Cardiac muscle cell (in vitro differentiated cells and primary cell): ENCODE data around the gene PES1. TPM values are rescaled to one million over a fixed set of nuclear protein-coding genes. Genes with fewer than 3 reads are reported as not detected.
"Not testable (repeated sequence)": the region's sequence is repeated elsewhere in the genome, so short reads cannot be mapped to it uniquely, and the experiment has no call there.

Experiments used
- DNase-seq, 2 donors: peaks; one replicate each; pipeline versions ENCODE4 v3.0.0 to v3.0.0-alpha.2; 2010 to 2017; ENCODE audit warnings: low read depth in 1 of 2, low spot score in 1 of 2
- H3K27ac ChIP-seq: fragments of 200-600 bp; sonication (generic); 2 replicates; pipeline ENCODE4 v1.5.1; 2016
- H3K27me3 ChIP-seq: fragments of 200-600 bp; sonication (generic); 2 replicates; pipeline ENCODE4 v1.6.0; 2016; ENCODE audit warnings: control low read depth
- H3K36me3 ChIP-seq: fragments of 200-600 bp; sonication (generic); 2 replicates; pipeline ENCODE4 v1.5.1; 2016; ENCODE audit warnings: control low read depth
- H3K4me1 ChIP-seq: fragments of 200-600 bp; sonication (generic); 2 replicates; pipeline ENCODE4 v1.8.1; 2017; ENCODE audit warnings: low read depth, mild to moderate bottlenecking, mixed run types
- H3K4me3 ChIP-seq: fragments of 200-600 bp; sonication (generic); 2 replicates; pipeline ENCODE4 v1.5.1; 2016; ENCODE audit warnings: mild to moderate bottlenecking
- H3K9me3 ChIP-seq: fragments of 200-600 bp; sonication (generic); 2 replicates; pipeline ENCODE4 v1.5.1; 2017; ENCODE audit warnings: low read depth, mild to moderate bottlenecking, control low read depth
- CTCF ChIP-seq: IDR thresholded peaks from 2 replicates; pipeline ENCODE4 v1.5.1; 2012; ENCODE audit warnings: low read depth, mild to moderate bottlenecking, low read length
- polyA plus RNA-seq: library from polyadenylated mRNA; unstranded; fragments of >200 nt; fragmentation: Nextera tagmentation; extraction: Ambion mirVana; gene quantifications from 2 replicates; pipeline ENCODE4 v1.2.1, GENCODE V29; 2016
- total RNA-seq: library from RNA; depleted of rRNA; stranded (reverse); fragments of >200 nt; gene quantifications from 2 replicates; pipeline ENCODE4 v1.2.3, GENCODE V29; 2016

PES1 gene
- total and polyA plus RNA-seq, 2 experiments from 2014 or later: 49.1 to 57.7 TPM

GRCh38 chr22:30635273-30636225 lies 43.8 kb upstream of the PES1 start, which contains the start of gene SLC35E4:
Gene SLC35E4, plus strand, starts transcription at chr22:30635781. Its CDS starts 670 bp downstream, at chr22:30636451.
- H3K36me3 ChIP-seq: no peaks in the 10 kb centered on the region
- peaks cover 2% of the 10 kb centered on the region for H3K4me1 ChIP-seq
- peak within 1 kb of the TSS; percentile 11 for H3K27ac ChIP-seq
- TF ChIP-seq CTCF: peak; percentile 36
- no peaks in the 10 kb centered on the region for H3K27me3 ChIP-seq
- H3K4me3 ChIP-seq: peak within 1 kb of the TSS; percentile 36
- peak; percentile 93 to 95 for DNase-seq
- H3K9me3 ChIP-seq: no peaks in the 10 kb centered on the region

- Histone ChIP-seq H3K27ac (no peak overlapping the region), H3K36me3 (no peaks in the 10 kb centered on the region), H3K4me3 (no peak overlapping the region), H3K4me1 (no peaks in the 10 kb centered on the region), H3K9me3 (no peaks in the 10 kb centered on the region), H3K27me3 (no peaks in the 10 kb centered on the region)
- peak; percentile 96 for TF ChIP-seq CTCF
- DNase-seq: peak; percentile 86
Measured at GRCh38 chr22:30634471-30635233, 42.9 kb upstream of the PES1 start.

GRCh38 chr22:30631469-30631868 lies 39.8 kb upstream of the PES1 start:
- H3K4me1 ChIP-seq, H3K27me3 ChIP-seq, H3K4me3 ChIP-seq, H3K9me3 ChIP-seq, H3K36me3 ChIP-seq, DNase-seq, H3K27ac ChIP-seq: not testable (repeated sequence)

GRCh38 chr22:30628491-30628890 lies 36.8 kb upstream of the PES1 start:
- no peaks in the 10 kb centered on the region for H3K36me3 ChIP-seq
- no peaks in the 10 kb centered on the region for H3K9me3 ChIP-seq
- no peak for TF ChIP-seq CTCF
- H3K27me3 ChIP-seq: no peaks in the 10 kb centered on the region
- no peak overlapping the region for H3K27ac ChIP-seq
- H3K4me3 ChIP-seq: no peak overlapping the region
- H3K4me1 ChIP-seq: no peaks in the 10 kb centered on the region
- DNase-seq: no peak

- Histone ChIP-seq H3K27ac (no peak overlapping the region), H3K27me3 (no peaks in the 10 kb centered on the region), H3K36me3 (no peaks in the 10 kb centered on the region), H3K9me3 (no peaks in the 10 kb centered on the region), H3K4me1 (no peaks in the 10 kb centered on the region), H3K4me3 (no peak overlapping the region)
- TF ChIP-seq CTCF: no peak
- no peak for DNase-seq
Measured at GRCh38 chr22:30627471-30627870, 35.8 kb upstream of the PES1 start.

GRCh38 chr22:30626413-30626812 lies 34.7 kb upstream of the PES1 start:
- no peak for DNase-seq
- Histone ChIP-seq H3K27ac (no peak overlapping the region), H3K9me3 (no peaks in the 10 kb centered on the region), H3K4me1 (no peaks in the 10 kb centered on the region), H3K36me3 (no peaks in the 10 kb centered on the region), H3K4me3 (no peak overlapping the region), H3K27me3 (no peaks in the 10 kb centered on the region)
- no peak for TF ChIP-seq CTCF

- H3K4me1 ChIP-seq, DNase-seq, H3K27me3 ChIP-seq, H3K4me3 ChIP-seq, H3K9me3 ChIP-seq, H3K36me3 ChIP-seq, H3K27ac ChIP-seq: not testable (repeated sequence)
Measured at GRCh38 chr22:30619909-30620308, 28.2 kb upstream of the PES1 start.
